Measurements from ENCODE around the gene DIPK1A. TPM values are rescaled to one million over a fixed set of nuclear protein-coding genes. Genes with fewer than 3 reads are reported as not detected.

DIPK1A gene
- total and polyA plus RNA-seq, 12 donors, result 0.91 to 10.2 (median 3.0) TPM

- intact Hi-C loops (cut with DNase I), result no loop called here
- Histone ChIP-seq H3K4me1 (replicated peaks in 1 of 2) (peaks cover 0 to 10% of the 10 kb centered on the region in 2 donors), H3K27me3 (no peaks in the 10 kb centered on the region), H3K9me3 (replicated peaks in 1 of 3) (no peaks in the 10 kb centered on the region), H3K4me3 (no peak overlapping the region), H3K27ac (no peak overlapping the region), H3K36me3 (replicated peaks in 1 of 2) (no peaks in the 10 kb centered on the region)
- 29 to 44% (median 34%) methylated on average over 1 of the region's 1 CpG for WGBS, 4 donors
- TF ChIP-seq POLR2A (IDR thresholded peaks at IDR 0.05) (no peak), CTCF (IDR thresholded peaks at IDR 0.05) (no peak)
- DNase-seq, result no peak
Observed at GRCh38 chr1:92929461-92929860, 31.8 kb downstream of the DIPK1A start.

GRCh38 chr1:92927870-92928269 is 33.4 kb downstream of the DIPK1A start:
- intact Hi-C loops (cut with DNase I), result no loop called here
- no peak for DNase-seq
- Histone ChIP-seq H3K27me3 (no peaks in the 10 kb centered on the region), H3K27ac (no peak overlapping the region), H3K9me3 (replicated peaks in 1 of 3) (no peaks in the 10 kb centered on the region), H3K4me3 (no peak overlapping the region), H3K4me1 (replicated peaks in 1 of 2) (no peaks in the 10 kb centered on the region), H3K36me3 (replicated peaks in 1 of 2) (no peaks in the 10 kb centered on the region)
- TF ChIP-seq POLR2A (IDR thresholded peaks at IDR 0.05) (no peak), CTCF (IDR thresholded peaks at IDR 0.05) (peak in 2 of 6 experiments; percentile 3 to 17)

GRCh38 chr1:92926873-92927272 is 34.4 kb downstream of the DIPK1A start:
- Histone ChIP-seq H3K36me3 (replicated peaks in 1 of 2) (no peaks in the 10 kb centered on the region), H3K27me3 (no peaks in the 10 kb centered on the region), H3K4me1 (replicated peaks in 1 of 2) (no peaks in the 10 kb centered on the region), H3K9me3 (replicated peaks in 1 of 3) (no peaks in the 10 kb centered on the region), H3K4me3 (no peak overlapping the region), H3K27ac (no peak overlapping the region)
- intact Hi-C loops (cut with DNase I), result no loop called here
- WGBS, 4 donors, result 48 to 72% (median 62%) methylated on average over 1 of the region's 1 CpG
- DNase-seq, result no peak
- TF ChIP-seq CTCF (IDR thresholded peaks at IDR 0.05) (no peak), POLR2A (IDR thresholded peaks at IDR 0.05) (no peak)

GRCh38 chr1:92924501-92924900 is 36.8 kb downstream of the DIPK1A start:
- DNase-seq, result no peak

More at GRCh38 chr1:92924501-92924900, 36.8 kb downstream of the DIPK1A start:
- no peaks in the 10 kb centered on the region for H3K36me3 ChIP-seq (replicated peaks in 1 of 2)
- H3K27ac ChIP-seq, result no peak overlapping the region
- H3K27me3 ChIP-seq, result no peaks in the 10 kb centered on the region
- H3K9me3 ChIP-seq (replicated peaks in 1 of 3), result no peaks in the 10 kb centered on the region
- 84 to 93% (median 91%) methylated on average over 8 to 9 of the region's 9 CpGs for WGBS, 4 donors
- no peak overlapping the region for H3K4me3 ChIP-seq
- no peaks in the 10 kb centered on the region for H3K4me1 ChIP-seq (replicated peaks in 1 of 2)
- intact Hi-C loops (cut with DNase I), result no loop called here
- TF ChIP-seq POLR2A (IDR thresholded peaks at IDR 0.05) (no peak), CTCF (IDR thresholded peaks at IDR 0.05) (no peak)

Data from adrenal gland (tissue), 12 donors.